Nucleus accumbens (tissue), 56 donors: ENCODE measurements around the gene SLAMF9.

Experiments used
- DNase-seq, 56 donors: peaks; one replicate each; lab custom pipeline; 2025; lab: John Stamatoyannopoulos, UW

The SLAMF9 gene

DNA sequence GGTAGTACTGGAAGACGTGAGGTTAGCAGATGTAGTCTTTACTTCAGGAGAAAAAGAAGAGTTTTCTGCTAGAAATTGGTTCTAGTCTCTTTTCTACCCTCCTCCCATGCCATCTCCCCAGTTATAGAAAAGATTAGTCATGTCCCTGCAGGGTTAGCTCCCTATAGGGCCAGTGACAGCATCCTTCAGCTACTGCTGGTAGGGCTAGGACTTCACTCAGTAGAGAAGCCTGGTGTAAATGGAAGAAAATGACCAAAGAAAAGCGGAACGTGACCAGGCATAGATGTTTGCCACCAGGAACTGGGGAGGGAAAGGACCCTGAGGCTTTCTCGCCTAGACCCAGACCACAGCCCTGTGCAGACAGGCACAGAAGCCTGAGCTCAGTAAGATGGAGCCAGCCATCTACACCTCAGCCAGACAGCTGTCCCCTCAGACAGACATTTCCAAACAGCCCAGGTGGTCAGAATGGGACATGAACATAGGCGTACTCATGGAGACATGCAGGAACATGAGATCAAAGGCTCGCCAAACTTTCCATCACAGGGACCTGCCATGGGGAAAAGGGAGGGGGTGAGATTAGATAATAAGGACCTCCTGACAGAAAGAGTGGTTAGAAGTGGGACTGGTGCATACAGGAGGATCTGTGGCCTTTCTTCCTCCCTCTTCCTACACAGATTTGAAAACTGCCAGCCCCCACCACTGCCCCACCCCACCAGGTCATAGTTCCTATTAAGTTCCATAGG is 23.5 kb upstream of the SLAMF9 start:
- no peak for DNase-seq

DNA sequence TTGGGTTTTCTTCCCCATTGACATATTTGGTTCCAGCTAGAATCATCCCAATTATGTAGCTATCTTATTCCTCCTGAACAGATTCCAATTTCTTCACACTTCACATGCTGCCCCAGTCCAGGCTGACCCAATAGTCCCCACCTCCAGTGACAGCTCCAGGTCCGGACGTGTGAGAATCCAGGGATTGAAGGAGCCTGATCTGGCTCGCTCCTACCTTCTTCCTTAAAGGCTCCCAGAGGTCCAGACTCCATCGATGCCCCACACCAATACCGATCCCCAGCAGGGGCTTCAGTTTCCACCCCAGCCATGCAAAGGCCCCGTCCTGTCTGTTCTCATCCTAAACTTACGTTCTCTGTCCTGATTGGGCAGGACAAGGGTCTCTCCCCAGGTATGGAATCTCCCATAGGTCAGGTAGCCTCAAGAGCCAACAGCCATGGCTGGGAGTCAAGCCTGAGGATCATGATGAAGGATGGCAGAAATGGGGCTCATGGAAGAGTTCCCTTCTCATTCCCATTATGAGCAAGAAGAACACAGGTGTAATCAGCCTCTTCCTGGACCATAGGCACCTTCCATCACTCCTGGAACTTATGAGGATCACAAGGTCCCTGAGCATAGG is 20.4 kb upstream of the SLAMF9 start:
- no peak for DNase-seq

DNA sequence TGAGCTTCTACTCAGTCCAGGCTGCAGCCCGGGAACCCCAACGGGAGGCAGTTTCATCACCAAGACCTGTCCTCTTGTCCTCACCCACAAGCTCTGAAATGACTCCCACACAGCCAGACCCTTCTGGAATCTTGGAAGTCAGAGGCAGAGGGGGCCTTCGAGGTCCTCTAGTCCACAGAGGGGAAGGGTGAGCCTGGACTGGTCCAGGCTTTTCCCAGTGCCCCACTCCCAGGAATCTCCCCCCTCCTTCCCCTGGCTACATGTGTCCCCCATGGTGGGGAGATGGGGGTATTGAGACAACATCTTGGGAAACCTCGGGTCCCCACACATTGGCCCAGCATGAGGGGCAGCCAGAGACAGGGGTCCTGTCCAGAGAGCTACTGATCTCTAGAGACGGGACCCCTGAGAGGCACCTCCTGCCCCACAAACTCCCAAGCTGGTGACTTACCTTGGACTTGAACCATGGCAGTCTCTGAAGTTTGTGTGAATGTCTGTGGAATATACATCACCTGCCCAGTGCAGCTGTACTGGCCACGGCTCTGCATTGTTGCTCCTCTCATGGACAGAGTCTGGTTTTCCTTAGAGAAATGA is 19.4 kb upstream of the SLAMF9 start:
- no peak for DNase-seq

DNA sequence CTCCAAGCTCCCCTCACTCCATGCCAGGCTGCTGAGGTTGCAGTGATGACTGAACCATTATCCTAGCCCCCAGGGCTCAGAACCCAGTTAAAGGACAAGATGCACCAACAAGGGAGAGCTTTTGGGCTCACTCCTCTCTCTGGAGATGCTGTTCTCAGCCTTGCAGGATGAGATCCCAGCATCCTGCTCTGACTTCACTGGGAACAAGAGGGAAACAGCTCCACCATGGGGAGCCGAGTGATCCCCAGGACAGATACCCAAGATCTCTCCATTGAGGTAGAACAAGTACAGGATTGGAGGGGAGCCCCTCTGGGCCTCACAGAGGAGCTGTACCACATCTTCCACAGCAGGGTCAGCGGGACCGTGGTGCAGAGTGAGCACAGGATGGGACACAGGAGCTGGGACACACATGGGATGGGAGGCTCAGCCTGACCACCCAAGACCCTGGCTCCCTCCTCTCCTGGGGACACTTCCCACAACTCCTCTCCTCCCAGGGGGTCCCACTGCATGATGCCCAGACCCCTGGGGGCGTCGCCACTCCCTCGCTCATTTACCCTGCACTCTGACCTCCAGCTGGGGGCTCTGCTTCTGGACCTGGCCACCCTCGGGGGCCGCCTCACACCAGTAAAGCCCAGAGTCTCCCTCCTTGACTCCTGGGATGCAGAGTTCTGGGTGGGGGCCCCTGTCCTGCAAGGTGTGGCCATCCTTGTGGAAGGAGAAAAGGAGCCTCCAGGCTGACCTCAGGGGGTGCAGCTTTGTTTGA is 18.6 kb upstream of the SLAMF9 start:
- no peak for DNase-seq

DNA sequence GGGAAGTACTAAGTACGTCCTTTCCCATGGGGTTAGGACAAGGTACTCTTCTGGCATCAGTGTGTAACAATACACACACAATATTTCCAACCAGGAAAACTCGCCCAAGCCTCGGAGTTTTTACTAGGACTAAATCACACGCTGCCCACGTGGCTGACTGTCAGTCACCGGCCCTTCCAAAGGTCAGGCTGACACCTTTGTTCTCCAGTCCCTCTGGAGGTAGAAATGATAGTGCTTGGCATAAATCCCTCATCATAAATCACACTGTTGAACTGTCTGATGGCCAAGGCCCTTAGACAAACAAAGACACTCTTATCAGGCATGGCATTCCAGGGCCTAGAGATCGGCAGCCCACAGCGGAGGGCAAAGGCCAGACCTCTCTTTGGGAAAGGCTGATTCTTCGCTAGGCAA is 16.9 kb upstream of the SLAMF9 start:
- no peak for DNase-seq

DNA sequence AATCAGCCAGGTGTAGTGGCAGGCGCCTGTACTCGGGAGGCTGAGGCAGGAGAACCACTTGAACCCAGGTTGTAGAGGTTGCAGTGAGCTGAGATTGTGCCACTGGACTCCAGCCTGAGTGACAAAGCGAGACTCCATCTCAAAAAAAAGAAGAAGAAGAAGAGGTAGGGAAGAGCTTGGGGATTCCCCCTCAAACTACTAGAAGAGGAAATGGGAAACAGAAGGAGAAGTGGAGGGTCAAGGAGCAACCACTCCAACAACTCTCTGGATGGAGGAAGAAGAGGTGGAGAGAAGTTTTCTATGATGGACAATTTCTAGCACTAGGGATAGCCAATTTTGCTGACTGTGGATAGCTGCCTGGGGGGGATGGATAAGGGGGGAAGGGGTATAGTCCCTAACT is 14.9 kb upstream of the SLAMF9 start:
- DNase-seq: no peak

DNA sequence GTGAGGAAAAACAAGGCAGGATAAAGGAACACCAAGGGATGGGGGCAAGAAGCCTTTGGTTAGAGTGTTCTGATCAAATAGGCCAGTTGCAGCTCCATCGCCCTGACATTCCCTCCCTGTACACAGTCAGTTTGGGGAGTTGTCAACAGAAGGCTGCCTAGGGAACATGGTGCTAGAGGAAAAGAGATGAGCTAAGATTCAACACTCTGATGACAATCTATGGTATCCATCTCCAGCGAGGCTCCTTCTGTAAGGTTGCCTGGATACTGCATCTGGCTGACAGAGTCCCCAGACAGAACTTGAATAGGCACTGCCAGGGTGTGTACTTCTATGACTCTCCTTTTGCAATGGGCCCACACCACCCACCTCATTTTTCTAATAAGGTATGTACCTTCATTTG is 11.2 kb upstream of the SLAMF9 start:
- no peak for DNase-seq

DNA sequence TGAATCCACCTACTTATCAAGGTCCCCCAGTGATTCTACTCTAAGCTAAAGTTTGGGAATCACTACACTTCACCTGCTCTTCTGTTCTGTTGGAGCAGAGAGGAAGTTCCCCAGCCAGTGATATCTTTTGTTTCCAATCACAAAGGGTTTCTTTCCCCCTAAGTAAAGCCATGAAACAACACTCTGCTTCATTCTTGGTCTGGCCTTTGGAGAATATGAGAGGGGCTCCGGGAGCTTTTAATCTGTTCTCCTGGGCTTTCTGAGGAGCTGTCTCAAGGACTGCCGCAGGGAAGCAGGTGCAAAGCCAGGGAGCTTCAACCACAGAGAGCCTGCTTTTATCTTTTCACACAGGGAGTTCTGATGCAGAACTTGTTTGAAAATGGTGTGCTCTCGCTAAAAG is 10.1 kb upstream of the SLAMF9 start:
- DNase-seq: no peak

DNA sequence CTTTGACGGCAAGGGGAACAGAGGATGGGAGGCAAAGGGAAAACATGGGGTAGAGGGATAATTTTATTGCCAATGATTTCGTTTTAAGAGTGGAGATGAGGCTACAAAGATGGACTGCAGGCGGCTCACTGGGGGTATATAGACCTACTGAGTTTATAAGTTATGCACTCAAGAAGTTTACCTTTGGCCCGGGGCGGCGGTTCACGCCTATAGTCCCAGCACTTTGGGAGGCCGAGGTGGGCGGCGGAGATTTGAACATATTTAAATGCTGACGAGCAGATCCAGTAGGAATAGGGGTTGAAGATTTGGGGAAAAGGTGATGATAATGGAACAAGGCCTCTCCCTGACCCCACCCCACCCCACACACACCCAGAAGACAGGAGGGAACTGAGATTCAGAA is 8.1 kb upstream of the SLAMF9 start:
- DNase-seq: no peak

DNA sequence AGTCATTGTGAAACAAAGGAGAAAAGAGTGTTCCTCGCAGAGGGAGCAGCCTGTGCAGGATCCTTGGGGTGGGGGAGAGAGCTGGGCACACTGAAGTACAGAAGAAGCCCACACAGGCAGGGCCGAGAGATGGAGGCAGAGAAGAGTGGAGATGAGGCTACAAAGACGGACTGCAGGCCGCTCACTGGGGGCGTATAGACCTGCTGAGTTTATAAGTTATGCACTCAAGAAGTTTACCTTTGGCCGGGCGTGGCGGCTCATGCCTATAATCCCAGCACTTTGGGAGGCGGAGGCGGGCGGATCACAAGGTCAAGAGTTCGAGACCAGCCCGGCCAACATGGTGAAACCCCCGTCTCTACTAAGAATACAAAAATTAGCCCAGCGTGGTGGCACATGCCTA is 7.6 kb upstream of the SLAMF9 start:
- DNase-seq: no peak

DNA sequence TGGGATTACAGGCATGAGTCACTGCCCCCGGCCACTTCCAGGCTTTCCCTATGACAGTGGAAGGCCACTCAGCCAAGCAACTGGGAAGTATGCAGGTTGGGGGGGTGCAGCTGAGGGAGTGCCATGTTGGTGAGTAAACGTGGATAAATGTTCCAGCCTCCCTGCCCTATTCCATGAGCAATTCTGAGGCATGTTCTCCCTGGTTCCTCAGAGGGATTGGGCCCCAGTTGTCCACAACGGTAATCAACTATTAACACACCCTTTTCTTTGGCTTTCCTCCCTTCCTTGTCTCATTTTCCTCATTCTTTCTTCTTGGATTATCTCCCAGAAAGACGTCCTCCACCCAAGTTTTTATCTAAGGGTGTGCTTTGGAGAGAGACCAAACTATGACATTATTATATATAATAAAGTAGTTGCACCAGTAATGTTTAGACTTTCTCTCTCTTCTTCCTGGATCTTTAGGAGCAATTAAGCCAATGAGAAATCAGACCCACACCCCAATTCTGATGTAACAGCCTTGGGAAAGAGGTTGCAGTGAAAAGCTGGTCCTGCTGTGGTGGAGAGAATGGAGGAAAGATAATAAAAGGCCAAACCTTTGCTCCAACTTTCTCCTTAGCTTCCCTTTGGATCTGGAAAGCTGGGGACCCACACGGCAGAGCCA is 6.8 kb upstream of the SLAMF9 start:
- no peak for DNase-seq

DNA sequence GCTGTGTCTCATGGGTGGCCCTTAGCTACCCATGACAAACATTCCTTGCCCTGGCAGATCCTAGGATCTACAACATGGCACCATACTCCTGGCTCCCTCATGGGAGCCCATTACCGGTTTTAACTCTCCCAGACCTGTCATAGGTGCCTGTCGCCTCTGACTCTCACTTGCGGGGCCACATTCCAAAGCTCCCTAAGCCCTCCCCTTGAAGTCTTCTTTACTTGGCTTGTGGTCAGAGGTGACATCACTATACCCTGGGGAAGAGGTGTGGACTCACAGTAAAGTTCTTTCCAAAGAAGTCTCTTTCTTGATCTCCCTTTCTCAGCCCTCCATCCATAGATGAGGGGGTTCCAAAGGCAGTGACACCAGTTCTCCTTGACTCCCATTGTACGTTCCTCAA is 5.4 kb upstream of the SLAMF9 start:
- no peak for DNase-seq

DNA sequence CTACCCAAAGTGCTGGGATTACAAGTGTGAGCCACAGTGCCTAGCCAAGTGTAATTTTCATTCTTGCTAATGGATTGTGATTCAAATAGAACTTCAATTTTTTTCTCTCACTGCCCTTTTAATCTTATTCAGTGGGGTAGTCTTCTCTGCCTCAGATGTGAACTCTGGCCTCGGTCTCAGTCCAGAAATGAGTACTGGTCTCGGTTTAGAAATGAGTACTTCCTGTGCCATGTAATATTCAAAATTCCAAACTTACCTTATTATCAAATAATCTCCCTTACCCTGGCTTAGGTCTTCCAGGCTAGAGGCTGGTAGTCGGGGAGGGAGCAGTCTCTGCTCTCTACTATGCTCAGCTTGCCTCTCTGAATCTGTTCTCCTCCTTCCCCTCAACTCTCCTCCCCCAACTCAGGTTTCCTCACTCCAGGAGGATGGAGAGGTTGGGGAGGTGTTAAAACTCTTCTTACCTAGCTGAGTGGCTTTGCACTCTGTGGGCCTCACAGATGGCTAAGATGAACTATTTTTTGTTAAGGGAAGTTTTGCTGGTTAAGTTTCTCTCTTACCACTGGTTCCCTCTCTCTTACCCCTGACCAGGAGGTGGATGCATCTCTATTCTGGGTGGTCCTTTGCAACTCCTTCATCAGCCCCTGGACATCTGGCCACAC is 4.8 kb upstream of the SLAMF9 start:
- DNase-seq: no peak

DNA sequence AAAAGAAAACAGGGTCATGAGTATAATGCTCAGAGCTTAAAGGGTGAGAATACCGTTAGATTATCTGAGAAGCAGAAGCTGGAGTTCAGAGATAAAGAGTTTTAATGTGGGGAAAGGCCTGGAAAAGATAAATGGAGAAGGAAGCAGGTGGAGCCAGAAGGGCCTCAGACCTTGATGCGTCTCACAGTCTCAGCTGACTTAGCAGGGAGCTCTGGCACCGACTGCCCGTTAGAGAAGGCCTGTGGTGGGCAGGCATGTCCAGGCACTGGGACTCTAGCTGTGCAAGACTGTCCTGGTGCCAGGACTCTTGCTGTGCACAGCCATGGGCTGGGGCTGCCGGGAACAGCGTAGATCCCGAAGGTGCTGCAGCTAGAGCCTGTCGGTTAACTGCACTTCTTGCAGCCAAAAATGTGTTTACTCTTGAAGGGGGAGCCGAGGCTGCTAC is 3.8 kb upstream of the SLAMF9 start:
- DNase-seq: no peak

DNA sequence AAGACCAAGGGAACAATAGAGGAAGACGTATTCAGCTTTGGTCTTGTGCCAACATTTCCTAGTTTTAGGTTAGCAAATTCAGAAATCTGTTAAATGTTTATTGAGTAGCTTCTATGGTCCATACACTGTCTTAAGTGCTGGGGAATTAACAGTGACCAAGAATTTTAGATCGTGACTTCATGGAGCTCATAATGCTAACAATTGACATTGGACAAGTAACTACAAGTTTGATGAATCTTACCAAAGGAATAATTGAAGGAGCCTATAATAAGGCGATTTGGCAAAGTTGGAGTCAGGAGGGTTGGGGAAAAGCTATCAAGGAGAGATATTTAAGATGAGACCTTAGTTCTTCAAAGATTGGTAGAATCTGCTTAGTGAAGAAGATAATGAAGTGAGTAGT is 1.4 kb upstream of the SLAMF9 start:
- no peak for DNase-seq

DNA sequence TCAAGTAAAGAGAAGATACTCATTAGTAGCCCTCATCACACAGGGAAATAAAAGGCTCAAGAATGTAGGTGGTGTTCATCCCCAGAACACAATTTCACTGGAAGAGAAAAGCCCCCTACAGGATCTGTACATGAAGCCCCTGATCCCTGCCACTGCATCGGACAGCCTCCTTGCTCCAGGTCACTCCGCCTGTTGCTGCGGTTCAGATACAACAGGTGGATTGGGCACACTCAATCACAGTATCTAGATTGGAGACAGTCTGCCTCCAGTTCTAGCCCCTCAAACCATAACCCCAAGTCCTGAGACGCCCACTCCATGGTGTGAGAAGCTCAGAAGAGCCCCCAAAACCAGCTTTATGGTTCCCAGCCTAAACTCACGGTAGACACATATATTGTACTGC is 1.1 kb downstream of the SLAMF9 start:
- no peak for DNase-seq

DNA sequence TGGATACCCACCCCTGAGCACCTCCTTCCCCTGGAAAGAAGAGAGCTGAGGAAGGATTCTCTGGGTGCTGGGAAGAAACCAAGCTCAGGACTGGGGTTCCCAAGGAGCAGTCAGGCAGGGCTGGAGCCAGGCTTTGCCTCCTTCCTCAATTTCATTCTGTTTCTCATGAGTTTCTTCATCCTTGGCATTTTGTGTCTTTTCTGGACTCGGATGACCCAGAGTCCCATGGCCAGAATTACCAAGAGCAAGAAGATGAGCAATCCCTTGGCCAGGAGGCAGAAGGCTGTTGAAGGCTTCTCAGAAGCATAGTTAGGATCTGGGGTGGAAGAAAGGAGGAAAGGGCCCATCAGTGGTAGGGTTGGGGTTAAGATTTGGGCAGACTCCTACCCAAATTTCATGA is 2.5 kb downstream of the SLAMF9 start:
- DNase-seq: no peak

DNA sequence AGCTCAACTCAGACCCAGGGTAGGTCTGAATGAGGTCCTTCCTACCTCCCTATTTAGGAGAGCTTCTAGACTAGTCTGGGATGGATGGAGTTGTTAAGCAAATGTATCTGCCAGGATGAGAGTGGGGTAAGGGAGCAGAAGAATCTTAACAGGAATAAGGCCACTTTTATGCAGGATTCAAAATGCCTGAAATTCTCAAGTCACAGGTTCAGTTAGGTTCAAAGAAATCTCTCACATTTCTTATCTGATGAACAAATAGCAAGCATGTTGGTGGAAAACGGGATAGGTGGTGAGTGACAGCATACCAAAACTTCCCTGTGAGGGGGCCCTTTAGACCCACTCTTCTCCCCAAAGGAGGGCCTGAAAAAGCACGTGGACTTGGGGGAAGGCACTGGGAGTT is 3.0 kb downstream of the SLAMF9 start:
- DNase-seq: no peak

DNA sequence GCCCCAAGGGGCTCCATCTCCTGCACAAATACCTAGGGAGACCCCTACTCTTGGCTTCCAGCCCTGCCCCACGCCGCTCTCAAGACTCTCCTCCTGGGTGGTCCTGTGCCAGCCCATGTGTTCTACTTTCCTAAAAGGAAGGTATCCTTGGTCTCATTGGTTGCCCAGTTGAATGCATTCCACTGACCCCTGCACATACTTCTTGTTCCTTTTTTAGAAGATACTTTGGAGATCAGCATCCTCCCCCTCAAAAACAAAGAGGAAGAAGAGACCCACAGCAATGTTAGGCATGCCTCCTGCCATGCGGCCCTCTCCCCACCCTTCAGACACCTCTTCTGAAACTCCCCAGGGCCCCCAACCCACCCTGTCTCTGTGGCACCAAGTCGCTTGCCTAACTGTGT is 4.1 kb downstream of the SLAMF9 start:
- no peak for DNase-seq

DNA sequence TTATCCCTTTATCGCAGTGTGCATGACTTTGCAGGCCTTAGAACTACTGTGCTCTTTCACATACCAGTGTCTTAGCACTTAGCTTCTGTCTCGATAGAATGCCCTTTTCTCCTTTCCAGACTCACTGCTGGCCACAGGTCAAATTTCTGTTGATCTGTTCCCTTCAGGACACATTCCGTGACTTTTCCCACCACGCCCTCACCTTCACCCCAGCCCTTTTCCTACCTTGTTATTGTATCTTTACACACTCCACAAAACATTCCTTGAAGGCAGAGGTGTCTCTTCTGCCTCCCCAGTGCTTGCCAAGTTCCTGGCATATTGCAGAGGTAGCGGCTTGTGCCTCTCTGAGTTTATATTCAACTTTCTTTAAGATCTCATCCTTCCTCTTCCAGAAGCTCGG is 4.9 kb downstream of the SLAMF9 start:
- DNase-seq: no peak
